Neural progenitor cell (in vitro differentiated cells): ENCODE results near the gene SFI1. TPM values are rescaled to one million over a fixed set of nuclear protein-coding genes. Genes with fewer than 3 reads are reported as not detected.

Source experiments
- DNase-seq: peaks from one replicate; pipeline ENCODE4 v3.0.0-alpha.2; 2016; ENCODE audit warnings: low spot score
- H2AFZ ChIP-seq: fragments of 200-600 bp; sonication (generic); replicated peaks from 2 replicates; pipeline ENCODE4 v1.6.1; 2016; ENCODE audit warnings: antibody characterized with exemption
- H3F3A ChIP-seq: fragments of 200-600 bp; sonication (generic); 2 replicates; pipeline ENCODE4 v1.6.1; 2016; ENCODE audit warnings: antibody characterized with exemption, low read depth
- H3K27ac ChIP-seq: fragments of 200-600 bp; sonication (generic); 2 replicates; pipeline ENCODE4 v1.5.1; 2016; ENCODE audit warnings: mild to moderate bottlenecking
- H3K27me3 ChIP-seq: fragments of 200-600 bp; sonication (generic); 2 replicates; pipeline ENCODE4 v1.6.1; 2016; ENCODE audit warnings: mild to moderate bottlenecking, moderate library complexity
- H3K36me3 ChIP-seq: fragments of 200-600 bp; sonication (generic); 2 replicates; pipeline ENCODE4 v1.5.1; 2016
- H3K4me1 ChIP-seq: fragments of 200-600 bp; sonication (generic); 2 replicates; pipeline ENCODE4 v1.6.1; 2016; ENCODE audit warnings: mixed run types
- H3K4me2 ChIP-seq: fragments of 200-600 bp; sonication (generic); 2 replicates; pipeline ENCODE4 v1.6.1; 2016
- H3K4me3 ChIP-seq: fragments of 200-600 bp; sonication (generic); 2 replicates; pipeline ENCODE4 v1.5.1; 2016
- H3K79me2 ChIP-seq: fragments of 200-600 bp; sonication (generic); 2 replicates; pipeline ENCODE4 v1.6.1; 2016; ENCODE audit warnings: low read depth
- H3K9ac ChIP-seq: fragments of 200-600 bp; sonication (generic); 2 replicates; pipeline ENCODE4 v1.6.1; 2016
- H3K9me3 ChIP-seq: fragments of 200-600 bp; sonication (generic); 2 replicates; pipeline ENCODE4 v1.5.1; 2016; ENCODE audit warnings: low read depth
- H4K20me1 ChIP-seq: fragments of 200-600 bp; sonication (generic); 2 replicates; pipeline ENCODE4 v1.6.1; 2016; ENCODE audit warnings: low read depth
- H3K27ac Mint-ChIP-seq: 3 replicates; pipeline ENCODE4 v1.8.0; 2021; ENCODE audit warnings: mixed read lengths
- H3K27me3 Mint-ChIP-seq: 2 replicates; pipeline ENCODE4 v1.8.0; 2022; ENCODE audit warnings: low read depth, mild to moderate bottlenecking, inconsistent platforms, moderate library complexity, mixed read lengths; ENCODE audit not compliant: insufficient read depth
- H3K36me3 Mint-ChIP-seq: 3 replicates; pipeline ENCODE4 v1.8.0; 2021; ENCODE audit warnings: mixed read lengths
- H3K4me1 Mint-ChIP-seq: 3 replicates; pipeline ENCODE4 v1.8.0; 2021; ENCODE audit warnings: mixed read lengths
- H3K4me3 Mint-ChIP-seq: 3 replicates; pipeline ENCODE4 v1.8.0; 2021; ENCODE audit warnings: mild to moderate bottlenecking, moderate library complexity, mixed read lengths
- H3K9me3 Mint-ChIP-seq: 3 replicates; pipeline ENCODE4 v1.8.0; 2020; ENCODE audit warnings: mixed read lengths
- EZH2 ChIP-seq: fragments of 200-600 bp; sonication (generic); IDR thresholded peaks from 2 replicates; pipeline ENCODE4 v1.6.1; 2017; ENCODE audit warnings: antibody characterized with exemption, mild to moderate bottlenecking, moderate library complexity
- EZH2phosphoT487 ChIP-seq: fragments of 200-600 bp; sonication (generic); IDR thresholded peaks from 2 replicates; pipeline ENCODE4 v1.6.1; 2017; ENCODE audit warnings: antibody characterized with exemption
- total RNA-seq: library from RNA; depleted of rRNA; stranded (reverse); fragments of >200 nt; gene quantifications from 2 replicates; pipeline ENCODE4 v1.2.3, GENCODE V29; 2015; ENCODE audit warnings: low replicate concordance
- TF ChIP-seq, protein P1 (sequence below): fragments of 200-600 bp; sonication (generic); IDR thresholded peaks from 2 replicates; pipeline ENCODE4 v1.5.1; 2017; ENCODE audit warnings: antibody characterized with exemption, mild to moderate bottlenecking

The SFI1 gene
- total RNA-seq, 1 donor from 2014 or later, result 25.0 TPM

GRCh38 chr22:31486951-31487350 is 9.4 kb upstream of the SFI1 start:
- Mint-ChIP-seq H3K4me3 (peak overlapping the region; percentile 46), H3K4me1 (peaks cover 27% of the 10 kb centered on the region), H3K27me3 (no peaks in the 10 kb centered on the region), H3K27ac (no peak overlapping the region), H3K36me3 (peaks cover 23% of the 10 kb centered on the region), H3K9me3 (no peaks in the 10 kb centered on the region)
- Histone ChIP-seq H3F3A (peaks cover 22% of the 10 kb centered on the region), H3K79me2 (peaks cover 65% of the 10 kb centered on the region), H4K20me1 (peaks cover 50% of the 10 kb centered on the region), H3K27ac (no peak overlapping the region), H3K9ac (no peak overlapping the region), H2AFZ (no peak overlapping the region), H3K36me3 (peaks cover 5% of the 10 kb centered on the region), H3K4me3 (no peak overlapping the region), H3K4me2 (no peak overlapping the region), H3K9me3 (no peaks in the 10 kb centered on the region), H3K4me1 (peaks cover 25% of the 10 kb centered on the region), H3K27me3 (no peaks in the 10 kb centered on the region)
- TF ChIP-seq, protein P1, sequence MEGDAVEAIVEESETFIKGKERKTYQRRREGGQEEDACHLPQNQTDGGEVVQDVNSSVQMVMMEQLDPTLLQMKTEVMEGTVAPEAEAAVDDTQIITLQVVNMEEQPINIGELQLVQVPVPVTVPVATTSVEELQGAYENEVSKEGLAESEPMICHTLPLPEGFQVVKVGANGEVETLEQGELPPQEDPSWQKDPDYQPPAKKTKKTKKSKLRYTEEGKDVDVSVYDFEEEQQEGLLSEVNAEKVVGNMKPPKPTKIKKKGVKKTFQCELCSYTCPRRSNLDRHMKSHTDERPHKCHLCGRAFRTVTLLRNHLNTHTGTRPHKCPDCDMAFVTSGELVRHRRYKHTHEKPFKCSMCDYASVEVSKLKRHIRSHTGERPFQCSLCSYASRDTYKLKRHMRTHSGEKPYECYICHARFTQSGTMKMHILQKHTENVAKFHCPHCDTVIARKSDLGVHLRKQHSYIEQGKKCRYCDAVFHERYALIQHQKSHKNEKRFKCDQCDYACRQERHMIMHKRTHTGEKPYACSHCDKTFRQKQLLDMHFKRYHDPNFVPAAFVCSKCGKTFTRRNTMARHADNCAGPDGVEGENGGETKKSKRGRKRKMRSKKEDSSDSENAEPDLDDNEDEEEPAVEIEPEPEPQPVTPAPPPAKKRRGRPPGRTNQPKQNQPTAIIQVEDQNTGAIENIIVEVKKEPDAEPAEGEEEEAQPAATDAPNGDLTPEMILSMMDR, result no peak
- TF ChIP-seq EZH2phosphoT487 (no peak), EZH2 (no peak)
- no peak for DNase-seq

DNA sequence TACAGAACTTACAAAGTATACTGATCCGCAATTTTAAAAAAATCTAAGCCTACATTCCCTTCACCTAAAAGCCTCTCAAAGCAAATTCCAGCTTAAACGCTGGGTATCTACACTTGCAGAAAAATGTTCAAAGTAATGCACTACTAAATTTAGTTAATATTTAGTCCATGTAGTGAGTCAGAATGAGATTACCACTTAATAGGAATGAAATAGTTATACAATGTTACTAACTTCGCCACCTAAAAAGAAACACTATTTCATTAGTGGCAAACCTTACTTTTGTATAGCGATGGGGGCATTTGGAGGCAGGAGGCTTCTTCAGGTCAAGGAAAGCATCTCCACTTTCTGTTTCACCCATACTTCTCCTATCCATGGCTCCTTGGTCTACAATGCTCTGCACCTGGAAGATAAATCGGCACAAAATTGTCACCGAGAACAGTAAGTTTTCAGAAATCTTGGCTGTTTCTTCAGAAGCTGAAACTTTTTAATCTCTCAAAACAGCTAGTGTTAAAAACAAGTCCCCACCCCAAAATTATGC is 7.9 kb upstream of the SFI1 start:
- H3K36me3 Mint-ChIP-seq, result peaks cover 19% of the 10 kb centered on the region
- H3K27me3 ChIP-seq, result peaks cover 5% of the 10 kb centered on the region
- H2AFZ ChIP-seq, result no peak overlapping the region
- H3K9ac ChIP-seq, result peak overlapping the region; percentile 64
- no peak for DNase-seq
- H3K4me1 Mint-ChIP-seq, result peaks cover 29% of the 10 kb centered on the region
- H4K20me1 ChIP-seq, result peaks cover 44% of the 10 kb centered on the region
- peaks cover 27% of the 10 kb centered on the region for H3F3A ChIP-seq
- H3K4me1 ChIP-seq, result peaks cover 26% of the 10 kb centered on the region
- H3K4me3 Mint-ChIP-seq, result peak overlapping the region; percentile 89
- H3K4me3 ChIP-seq, result peak overlapping the region; percentile 94
- H3K9me3 Mint-ChIP-seq, result no peaks in the 10 kb centered on the region
- peak overlapping the region; percentile 24 for H3K27ac Mint-ChIP-seq
- H3K4me2 ChIP-seq, result peak overlapping the region; percentile 89
- H3K27ac ChIP-seq, result no peak overlapping the region
- peaks cover 5% of the 10 kb centered on the region for H3K36me3 ChIP-seq
- H3K27me3 Mint-ChIP-seq, result no peaks in the 10 kb centered on the region
- TF ChIP-seq, protein P1, result no peak
- TF ChIP-seq EZH2phosphoT487, result no peak
- TF ChIP-seq EZH2, result no peak
- no peaks in the 10 kb centered on the region for H3K9me3 ChIP-seq
- peaks cover 54% of the 10 kb centered on the region for H3K79me2 ChIP-seq

- H3K36me3 ChIP-seq, result peaks cover 5% of the 10 kb centered on the region
- peak overlapping the region; percentile 94 for H3K4me3 ChIP-seq
- Mint-ChIP-seq H3K4me3 (peak overlapping the region; percentile 89), H3K4me1 (peaks cover 31% of the 10 kb centered on the region), H3K27ac (no peak overlapping the region), H3K36me3 (peaks cover 14% of the 10 kb centered on the region), H3K9me3 (no peaks in the 10 kb centered on the region), H3K27me3 (no peaks in the 10 kb centered on the region)
- TF ChIP-seq, protein P1, result no peak
- TF ChIP-seq EZH2phosphoT487, result no peak
- no peak for TF ChIP-seq EZH2
- H3K9me3 ChIP-seq, result no peaks in the 10 kb centered on the region
- H3K4me1 ChIP-seq, result peaks cover 26% of the 10 kb centered on the region
- peaks cover 5% of the 10 kb centered on the region for H3K27me3 ChIP-seq
- peak overlapping the region; percentile 86 for H2AFZ ChIP-seq
- peak overlapping the region; percentile 64 for H3K9ac ChIP-seq
- H3F3A ChIP-seq, result peaks cover 27% of the 10 kb centered on the region
- peaks cover 38% of the 10 kb centered on the region for H4K20me1 ChIP-seq
- H3K4me2 ChIP-seq, result peak overlapping the region; percentile 89
- no peak overlapping the region for H3K27ac ChIP-seq
- peak; percentile 72 for DNase-seq
- peaks cover 48% of the 10 kb centered on the region for H3K79me2 ChIP-seq
Observed at GRCh38 chr22:31488988-31489617, 7.2 kb upstream of the SFI1 start.
